ENCODE results near the gene MYRF. TPM values are rescaled to one million over a fixed set of nuclear protein-coding genes. Genes with fewer than 3 reads are reported as not detected.
A peak's percentile ranks its signal among the peaks of the same experiment; 100 is the strongest.

MYRF gene
- total RNA-seq, 1 donor from 2014 or later, result 15.9 TPM

DNA sequence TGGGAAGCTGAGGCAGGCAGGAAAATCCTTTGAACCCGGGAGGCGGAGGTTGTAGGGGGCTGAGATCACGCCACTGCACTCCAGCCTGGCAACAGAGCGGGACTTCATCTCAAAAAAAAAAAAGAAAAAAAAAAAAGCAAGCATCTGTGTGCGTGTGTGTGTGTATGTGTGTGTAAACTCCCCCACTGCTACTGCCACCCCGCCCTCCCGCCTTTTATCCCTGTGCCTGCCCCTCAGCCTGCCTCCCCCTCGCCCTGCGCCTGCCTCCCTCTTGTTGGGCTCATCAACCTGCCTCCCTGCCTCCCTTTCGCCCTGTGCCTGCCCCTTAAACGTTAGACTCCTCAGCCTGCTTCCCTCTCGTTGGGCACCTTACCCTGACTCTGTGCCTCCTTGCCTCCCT is 22.0 kb downstream of the MYRF start:
- no peak for DNase-seq (ENCODE audit: low spot score)
- no peak for ATAC-seq

DNA sequence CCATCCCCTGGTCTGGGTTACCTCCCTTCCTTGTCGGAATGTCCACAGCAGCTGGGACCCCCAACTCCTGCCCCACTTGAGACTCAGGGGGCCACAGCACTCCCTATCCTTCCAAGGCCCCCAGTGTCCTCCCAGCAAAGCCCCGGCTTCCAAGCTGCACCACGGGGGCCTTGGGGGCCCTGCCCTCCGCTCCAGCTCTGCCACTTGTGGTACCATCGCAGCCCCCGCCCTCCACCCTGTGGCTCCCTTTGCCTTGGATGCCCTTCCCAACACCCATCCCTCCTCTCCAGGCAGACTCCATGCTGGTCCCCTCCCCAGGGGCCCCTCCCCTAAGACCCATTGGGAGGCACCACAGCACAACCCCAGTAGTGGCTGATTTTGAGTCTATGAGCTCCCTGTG is 22.7 kb downstream of the MYRF start:
- DNase-seq (ENCODE audit: low spot score), result no peak
- no peak for ATAC-seq

DNA sequence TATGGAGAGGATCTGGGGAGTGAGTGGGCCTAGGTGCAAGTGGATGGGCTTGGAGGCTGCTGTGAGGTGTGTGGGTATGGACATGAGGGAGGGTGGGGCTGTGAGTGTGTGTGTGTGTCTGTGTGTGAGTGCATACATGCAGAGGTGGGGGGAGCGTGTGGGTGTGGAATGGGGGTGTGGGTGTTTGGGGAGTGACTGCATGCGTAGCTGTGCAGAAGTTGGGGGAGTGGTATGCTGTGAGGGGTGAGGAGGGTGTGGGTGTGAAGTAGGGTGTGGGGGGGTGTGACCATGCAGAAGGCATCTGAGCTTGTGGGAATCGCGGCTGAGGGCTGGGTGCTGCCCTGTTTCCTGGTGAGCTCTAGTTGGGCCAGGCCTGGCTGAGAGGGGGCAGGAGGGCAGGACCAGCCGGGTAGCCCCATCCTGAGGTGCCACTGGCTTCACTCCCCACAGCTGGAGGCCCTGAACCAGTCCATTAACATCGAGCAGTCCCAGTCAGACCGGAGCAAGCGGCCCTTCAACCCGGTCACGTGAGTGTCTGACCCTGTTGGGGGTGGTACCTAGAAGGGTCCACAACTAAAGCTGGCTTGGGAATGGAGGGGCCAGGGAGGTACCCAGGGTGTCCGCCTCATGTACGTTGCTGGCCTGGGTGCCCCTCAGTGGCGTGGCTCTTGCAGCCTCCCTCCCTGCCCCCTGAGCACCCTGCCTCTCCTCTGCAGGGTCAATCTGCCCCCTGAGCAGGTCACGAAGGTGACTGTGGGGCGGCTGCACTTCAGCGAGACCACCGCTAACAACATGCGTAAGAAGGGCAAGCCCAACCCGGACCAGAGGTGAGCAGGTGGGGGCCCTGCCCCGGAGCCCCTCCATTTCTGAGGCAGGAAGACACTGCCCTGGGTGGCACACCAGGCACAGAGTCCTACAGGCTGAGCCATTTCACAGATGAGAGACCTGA is 23.4 kb downstream of the MYRF start:
- no peak for DNase-seq (ENCODE audit: low spot score)

DNA sequence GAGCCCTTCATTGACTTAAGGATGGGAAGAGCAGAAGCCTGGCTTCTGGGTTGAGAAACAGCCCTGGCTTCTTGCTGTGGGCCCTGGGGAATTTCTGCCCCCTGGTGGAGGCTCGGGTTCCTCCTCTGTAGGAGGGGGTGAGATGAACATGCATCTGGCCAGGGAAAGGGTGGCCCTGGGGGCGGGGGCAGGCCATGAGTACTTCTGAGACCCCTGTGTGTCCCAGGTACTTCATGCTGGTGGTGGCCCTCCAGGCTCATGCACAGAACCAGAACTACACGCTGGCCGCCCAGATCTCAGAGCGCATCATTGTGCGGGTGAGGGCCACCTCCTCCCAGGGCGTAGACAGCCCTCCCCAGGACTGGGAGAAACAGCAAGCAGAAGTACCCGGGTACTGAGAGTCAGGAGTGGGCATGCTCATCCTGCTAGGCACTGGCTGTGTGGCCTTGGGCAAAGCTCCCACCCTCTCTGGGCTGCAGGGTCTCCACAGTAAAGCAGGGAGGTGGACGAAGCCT is 24.2 kb downstream of the MYRF start:
- peak; percentile 80 for ATAC-seq

More for the DNA sequence above, 23.4 kb downstream of the MYRF start:
- no peak for ATAC-seq

DNA sequence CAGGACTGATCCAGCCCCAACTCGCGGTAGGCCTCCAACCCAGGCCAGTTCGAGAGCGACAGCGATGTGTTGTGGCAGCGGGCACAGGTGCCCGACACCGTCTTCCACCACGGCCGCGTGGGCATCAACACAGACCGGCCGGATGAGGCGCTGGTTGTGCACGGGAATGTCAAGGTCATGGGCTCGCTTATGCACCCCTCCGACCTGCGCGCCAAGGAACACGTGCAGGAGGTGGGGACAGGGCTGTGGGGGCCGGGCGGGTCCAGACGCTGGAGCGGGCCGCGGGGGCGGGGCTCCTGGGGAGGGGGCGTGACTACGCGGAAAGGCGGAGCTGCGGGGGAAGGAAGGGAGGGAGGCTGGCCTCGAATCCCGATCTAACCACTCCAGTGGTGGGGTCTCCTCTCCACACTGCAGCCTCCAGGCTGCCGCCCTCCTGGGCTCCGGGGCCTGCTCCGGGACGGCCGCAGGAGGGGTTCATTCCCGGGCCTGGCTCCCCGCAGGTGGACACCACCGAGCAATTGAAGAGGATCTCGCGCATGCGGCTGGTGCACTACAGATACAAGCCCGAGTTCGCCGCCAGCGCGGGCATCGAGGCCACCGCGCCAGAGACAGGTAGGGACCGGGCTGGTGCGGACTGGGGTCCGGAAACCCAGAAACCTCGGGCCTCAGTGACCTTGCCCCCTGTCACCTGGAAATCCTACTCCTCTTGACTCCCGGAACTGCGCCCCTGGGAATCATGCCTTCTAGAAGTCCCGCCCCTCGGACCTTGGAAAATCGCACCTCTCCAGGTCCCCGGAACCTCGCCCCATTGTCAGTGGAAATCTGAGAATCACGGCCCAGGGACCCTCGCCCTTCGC is 25.0 kb downstream of the MYRF start:
- ATAC-seq, result peak; percentile 6
- no peak for DNase-seq (ENCODE audit: low spot score)

More for the DNA sequence above, 24.2 kb downstream of the MYRF start:
- peak; percentile 77 for DNase-seq (ENCODE audit: low spot score)

DNA sequence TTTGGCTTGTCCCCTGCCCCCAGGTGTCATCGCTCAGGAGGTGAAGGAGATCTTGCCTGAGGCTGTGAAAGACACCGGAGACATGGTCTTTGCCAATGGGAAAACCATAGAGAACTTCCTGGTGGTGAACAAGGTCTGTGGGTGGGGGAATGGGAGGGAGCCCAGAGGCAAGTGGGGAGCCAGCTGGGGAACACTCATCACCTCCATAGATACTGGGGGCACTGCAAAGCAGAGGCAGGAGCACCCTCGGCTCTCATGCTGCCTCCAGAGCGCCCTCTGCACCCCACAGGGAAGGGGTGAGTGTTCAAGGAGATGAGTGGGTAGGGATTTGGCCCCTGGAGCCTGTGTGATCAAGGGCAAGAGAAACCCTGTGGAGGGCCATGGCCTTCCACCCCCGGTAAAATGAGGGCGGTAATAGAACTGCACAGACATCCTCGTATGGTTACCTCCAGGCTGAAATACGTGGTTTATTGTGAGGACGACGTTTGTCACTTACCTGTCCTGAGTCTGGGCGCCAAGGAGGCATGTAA is 26.0 kb downstream of the MYRF start:
- no peak for DNase-seq (ENCODE audit: low spot score)

DNA sequence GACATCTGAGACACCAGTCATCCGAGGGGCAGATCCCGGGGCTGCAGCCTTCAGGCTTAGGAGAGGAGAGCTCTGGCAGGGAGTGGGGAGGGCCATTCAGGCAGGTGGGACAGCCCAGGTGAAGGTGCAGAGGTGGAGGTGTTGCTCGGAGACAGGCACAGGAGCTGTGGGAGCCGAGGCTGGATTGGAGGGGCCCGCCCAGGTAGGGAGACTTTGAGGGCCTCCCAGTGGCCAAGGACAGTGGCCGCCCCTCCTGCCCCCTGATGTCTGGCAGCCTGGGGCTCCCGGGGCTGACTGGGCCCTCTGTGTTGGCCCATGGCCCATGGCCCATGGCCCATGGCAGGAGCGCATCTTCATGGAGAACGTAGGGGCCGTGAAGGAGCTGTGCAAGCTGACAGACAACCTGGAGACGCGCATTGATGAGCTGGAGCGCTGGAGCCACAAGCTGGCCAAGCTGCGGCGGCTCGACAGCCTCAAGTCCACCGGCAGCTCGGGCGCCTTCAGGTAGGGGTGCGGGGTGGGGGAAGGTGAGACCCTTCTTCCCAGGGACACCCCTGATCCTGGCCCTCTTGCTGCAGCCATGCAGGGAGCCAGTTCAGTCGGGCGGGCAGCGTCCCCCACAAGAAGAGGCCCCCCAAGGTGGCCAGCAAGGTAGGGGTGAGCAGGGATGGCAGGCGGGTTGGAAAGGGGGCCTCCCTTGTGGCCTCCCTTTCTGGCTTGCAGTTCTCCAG is 26.6 kb downstream of the MYRF start:
- DNase-seq (ENCODE audit: low spot score) (no peak), ATAC-seq (no peak)

More for the DNA sequence above, 26.0 kb downstream of the MYRF start:
- no peak for ATAC-seq

DNA sequence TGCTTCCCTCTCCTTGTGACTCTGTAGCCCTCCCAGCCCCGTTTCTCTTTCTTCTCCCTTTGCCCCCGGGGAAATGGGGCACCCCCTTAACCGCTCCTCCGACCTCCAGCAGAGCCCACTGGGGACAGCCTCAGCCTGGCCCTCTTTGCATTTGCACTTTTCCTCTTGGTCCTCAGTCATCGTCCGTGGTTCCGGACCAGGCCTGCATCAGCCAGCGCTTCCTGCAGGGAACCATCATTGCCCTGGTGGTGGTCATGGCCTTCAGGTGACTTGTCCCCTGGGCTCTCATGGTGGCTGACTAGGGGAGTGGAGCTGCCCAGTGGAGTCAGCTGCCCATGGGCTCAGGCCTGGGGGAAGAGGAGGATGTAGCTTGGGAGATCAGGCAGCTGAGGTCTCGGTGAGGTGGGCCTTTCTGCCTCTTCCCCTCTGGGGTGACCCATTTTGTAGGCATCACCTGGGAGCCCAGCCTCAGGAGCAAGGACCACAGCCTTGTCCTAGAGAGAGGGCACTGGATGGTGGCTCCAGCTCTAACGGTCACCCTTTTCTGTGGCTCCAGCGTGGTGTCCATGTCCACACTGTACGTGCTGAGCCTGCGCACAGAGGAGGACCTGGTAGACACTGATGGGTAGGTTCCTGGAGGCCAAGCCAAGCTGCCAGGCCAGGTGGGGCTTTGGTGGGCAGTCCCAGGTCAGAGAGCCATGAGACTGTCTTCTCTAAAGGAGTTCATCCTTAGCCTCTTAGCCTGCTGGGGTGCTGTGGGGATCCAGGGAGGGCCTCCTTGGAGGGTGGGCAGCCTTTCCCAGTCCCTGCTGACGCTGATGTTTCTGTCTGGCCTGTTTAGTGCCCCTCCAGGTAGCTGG is 27.5 kb downstream of the MYRF start:
- DNase-seq (ENCODE audit: low spot score) (no peak), ATAC-seq (no peak)

DNA sequence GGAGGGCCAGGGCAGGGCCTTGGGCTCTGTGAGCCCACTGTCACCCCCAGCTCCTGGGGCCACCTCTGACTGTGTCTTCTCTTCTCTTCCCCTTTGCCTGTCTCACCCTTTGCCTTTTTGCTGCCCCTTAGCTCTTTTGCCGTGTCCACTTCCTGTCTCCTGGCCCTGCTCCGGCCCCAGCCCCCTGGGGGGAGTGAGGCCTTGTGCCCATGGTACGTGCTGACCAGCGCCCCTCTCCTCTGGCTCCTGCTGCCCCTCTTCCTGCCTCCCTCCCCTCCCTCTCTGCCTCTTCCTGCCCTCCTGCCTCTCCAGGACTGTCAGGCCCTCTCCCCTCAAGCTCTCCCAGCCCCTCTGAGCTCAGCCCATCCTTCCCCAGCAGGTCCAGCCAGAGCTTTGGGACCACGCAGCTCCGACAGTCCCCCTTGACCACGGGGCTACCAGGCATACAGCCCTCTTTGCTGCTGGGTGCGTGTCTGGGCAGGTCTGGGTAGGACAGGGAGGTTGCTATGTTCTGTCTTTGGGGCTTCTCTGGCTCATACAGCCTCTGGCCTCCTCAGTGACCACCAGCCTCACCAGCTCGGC is 28.2 kb downstream of the MYRF start:
- DNase-seq (ENCODE audit: low spot score) (no peak), ATAC-seq (no peak)

DNA sequence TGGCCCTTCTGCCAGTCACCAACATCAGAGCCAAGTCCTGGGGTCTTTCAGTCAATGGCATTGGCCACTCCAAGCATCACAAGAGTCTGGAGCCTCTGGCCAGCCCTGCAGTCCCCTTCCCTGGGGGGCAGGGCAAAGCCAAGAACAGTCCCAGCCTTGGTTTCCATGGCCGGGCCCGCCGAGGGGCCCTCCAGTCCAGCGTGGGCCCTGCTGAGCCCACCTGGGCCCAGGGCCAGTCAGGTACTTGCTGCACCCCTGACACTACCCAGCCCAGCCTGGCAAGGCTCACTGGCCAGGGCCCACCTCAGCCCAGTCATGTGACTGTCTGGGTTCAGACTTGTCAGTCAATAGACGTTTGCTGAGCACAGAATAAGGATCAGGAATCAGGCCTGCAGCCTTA is 29.1 kb downstream of the MYRF start:
- no peak for DNase-seq (ENCODE audit: low spot score)
- ATAC-seq, result no peak

DNA sequence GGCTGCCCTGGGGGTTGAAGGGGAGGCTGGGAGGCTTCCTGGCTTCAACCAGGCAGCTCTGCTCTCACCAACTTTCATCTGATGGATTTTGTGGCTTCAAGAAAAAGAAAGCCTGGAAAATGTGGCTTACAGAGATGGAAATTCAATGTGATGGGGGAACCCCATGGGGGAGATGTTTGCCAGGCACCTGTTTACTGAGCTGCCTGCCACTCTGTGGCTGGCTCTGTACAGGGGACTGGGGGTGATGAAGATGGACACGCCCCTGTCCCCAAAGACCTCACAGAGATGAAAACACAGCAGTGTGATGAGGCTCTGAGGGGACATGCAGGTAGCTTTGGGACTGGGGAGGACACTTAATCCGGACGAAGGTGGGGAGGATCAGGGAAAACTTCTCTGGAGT is 29.9 kb downstream of the MYRF start:
- no peak for DNase-seq (ENCODE audit: low spot score)

DNA sequence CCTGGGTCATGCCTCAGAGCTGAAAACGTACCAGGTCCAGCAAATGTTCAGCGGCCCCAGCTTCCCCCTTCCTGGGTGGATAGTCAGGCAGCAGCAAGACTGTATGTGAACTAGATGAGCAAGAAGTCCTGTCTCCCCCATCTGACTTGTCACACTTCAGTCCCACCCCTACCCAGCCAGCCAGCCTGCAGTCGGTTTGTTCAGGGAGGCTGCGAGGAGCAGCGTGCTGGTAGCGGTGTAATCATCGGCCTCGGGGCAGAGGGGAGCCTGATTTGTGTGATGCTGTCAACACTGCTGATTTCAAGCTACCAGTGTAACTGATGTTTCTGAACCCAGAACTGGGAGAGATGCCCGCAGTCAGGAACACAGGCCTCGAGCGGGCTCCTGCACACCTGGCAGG is 30.4 kb downstream of the MYRF start:
- DNase-seq (ENCODE audit: low spot score) (no peak), ATAC-seq (no peak)

More for the DNA sequence above, 29.9 kb downstream of the MYRF start:
- no peak for ATAC-seq

DNA sequence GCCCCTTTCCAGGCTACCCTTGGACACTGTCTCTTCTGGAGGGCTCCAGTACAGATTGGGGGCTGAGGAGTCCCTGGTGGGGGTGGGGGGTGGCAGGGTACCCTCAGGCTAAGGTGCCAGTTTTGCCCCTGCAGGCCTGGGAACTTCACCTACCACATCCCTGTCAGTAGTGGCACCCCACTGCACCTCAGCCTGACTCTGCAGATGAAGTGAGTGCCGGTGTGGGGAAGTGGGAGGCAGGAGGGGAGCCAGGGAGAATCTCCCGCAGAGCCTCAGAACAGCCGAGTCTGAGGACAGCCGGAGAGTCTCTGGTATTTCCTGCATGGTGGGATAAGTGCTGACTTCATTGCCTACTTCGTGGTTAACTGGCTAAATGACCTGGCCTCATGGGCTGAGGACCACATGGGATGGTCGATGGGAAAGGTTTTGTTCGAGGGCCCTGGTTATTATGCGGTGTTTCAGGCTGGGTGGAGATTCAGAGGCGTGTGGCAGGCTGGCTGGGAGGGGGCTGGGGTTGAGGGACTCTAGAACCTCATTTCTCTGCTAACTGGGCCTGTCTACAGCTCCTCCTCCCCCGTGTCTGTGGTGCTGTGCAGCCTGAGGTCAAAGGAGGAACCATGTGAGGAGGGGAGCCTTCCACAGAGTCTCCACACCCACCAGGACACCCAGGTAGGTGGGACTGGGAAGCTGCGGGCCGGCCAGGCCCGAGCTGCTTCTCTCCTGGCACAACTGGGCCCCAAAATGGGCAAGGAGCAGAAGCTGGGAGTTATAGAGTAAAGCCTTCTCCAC is 31.5 kb downstream of the MYRF start:
- DNase-seq (ENCODE audit: low spot score), result no peak
- ATAC-seq, result no peak

DNA sequence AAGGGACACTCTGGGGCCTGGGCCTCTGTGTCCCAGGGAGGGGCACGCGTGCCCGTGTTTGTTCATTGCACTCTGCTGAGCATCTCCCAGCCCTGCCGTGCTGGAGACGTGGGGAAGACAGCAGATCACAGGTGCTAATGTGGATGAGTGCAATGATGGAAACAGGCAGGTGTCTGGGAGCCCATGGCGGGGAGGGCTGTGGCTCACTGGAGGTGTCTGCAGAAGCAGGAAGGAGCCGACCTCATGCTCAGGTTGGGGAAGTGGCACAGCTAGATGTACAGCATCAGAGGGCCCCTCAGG is 32.0 kb downstream of the MYRF start:
- DNase-seq (ENCODE audit: low spot score), result no peak
- ATAC-seq, result no peak

DNA sequence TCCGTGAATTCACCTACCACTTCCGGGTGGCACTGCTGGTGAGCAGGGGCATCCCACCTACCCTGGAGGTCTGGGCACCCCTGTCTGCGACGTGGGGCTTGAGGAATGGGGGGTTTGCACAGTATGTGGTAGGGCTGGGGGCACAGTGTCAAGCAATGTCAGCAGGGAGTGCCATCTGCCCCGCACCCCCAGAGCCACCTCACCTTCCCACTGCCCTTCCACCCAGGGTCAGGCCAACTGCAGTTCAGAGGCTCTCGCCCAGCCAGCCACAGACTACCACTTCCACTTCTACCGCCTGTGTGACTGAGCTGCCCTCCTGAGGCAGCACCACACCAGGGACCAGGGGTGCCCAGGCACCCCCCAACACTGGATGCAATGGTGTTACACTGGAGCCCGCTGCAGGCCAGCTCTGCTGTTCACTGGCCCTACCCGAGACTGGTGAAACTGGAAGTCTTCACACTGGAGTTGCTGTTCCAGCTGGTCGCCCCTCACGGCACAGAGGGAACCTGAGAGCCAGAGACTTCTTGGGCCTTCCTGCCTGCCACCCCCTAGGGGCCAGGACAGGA is 33.5 kb downstream of the MYRF start:
- DNase-seq (ENCODE audit: low spot score), result no peak
- ATAC-seq, result peak; percentile 4

DNA sequence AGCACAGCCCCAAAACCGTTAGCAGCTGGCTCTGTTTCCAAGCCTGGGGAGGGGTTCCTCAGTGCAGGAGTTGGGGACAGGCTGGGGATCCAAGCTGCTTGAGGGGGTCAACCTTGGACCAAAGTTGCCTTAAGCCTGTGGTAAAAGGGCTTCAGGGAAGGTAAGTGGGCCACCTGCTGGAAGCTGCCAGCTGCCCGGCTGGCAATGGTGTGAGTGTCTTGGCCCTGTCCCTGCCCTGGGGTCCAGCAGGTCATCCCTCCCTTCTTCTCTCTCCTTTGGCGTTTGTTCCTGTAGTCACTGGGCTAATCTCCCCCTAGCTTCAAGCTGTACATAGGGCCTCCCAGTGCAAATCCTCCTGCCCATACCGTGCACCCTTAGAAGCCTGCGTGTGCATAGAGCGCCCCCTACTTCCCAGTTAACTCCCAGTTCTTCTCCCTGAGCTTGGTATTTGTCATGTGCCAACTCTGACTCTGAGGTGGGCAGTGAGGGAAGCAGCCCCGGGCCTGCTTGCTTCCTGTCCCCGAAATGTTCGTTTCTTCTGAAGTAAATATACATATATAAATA is 35.6 kb downstream of the MYRF start:
- DNase-seq (ENCODE audit: low spot score), result no peak
- peak; percentile 12 for ATAC-seq

DNA sequence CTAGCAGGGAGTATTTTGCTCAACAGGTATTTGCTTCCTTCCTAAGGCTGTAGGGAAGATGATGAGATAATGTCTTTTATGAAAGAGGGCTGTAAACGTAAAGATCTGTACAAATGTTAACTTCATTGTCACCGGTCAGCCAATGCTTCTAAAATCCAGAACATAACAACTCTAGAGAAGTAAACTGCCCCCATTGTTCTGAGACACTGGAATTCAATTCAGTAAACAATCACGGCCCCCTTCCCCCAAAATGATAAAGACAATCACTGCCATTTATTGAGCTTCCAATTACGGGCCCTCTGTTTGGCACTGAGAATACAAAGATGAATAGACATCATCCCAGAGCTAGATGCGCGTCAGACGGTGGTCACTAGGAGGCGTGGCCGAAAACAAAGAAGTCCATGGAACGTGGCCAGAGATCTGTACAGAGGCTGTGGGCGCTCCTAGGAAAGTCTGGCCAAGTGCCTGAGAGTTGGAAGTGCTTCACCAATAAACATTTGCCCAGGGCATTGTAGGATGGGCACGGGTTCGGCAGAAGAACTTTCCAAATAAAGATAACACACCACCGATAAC is 39.4 kb downstream of the MYRF start:
- ATAC-seq (peak; percentile 33), DNase-seq (ENCODE audit: low spot score) (no peak)

All from left lobe of liver (tissue), 2 donors.